ENCODE data around the gene CCDC33. TPM values are rescaled to one million over a fixed set of nuclear protein-coding genes. Genes with fewer than 3 reads are reported as not detected.
A peak's percentile ranks its signal among the peaks of the same experiment; 100 is the strongest.

CCDC33 gene
- total and polyA plus RNA-seq, 2 donors from 2014 or later = 0.63 TPM; not detected in 1

- H3K27ac ChIP-seq (ENCODE audit: low read depth in 2 of 2, low read length in 2 of 2) = no peak overlapping the region
- H3K27me3 ChIP-seq (ENCODE audit: control insufficient read depth, insufficient read depth, low read length) = no peaks in the 10 kb centered on the region
- no peak for FAIRE-seq
- no peak overlapping the region for H3K4me3 ChIP-seq (ENCODE audit: low read length in 3 of 3)
- no peak overlapping the region for H3K9ac ChIP-seq (ENCODE audit: low read length in 3 of 3)
- no peaks in the 10 kb centered on the region for H3K36me3 ChIP-seq (ENCODE audit: control insufficient read depth in 2 of 3, insufficient read depth in 3 of 3, low read length in 3 of 3)
- H3K9me3 ChIP-seq (ENCODE audit: control insufficient read depth in 2 of 3, insufficient read depth in 1 of 3, low read length in 3 of 3) = no peaks in the 10 kb centered on the region
- no peak for TF ChIP-seq CTCF (IDR thresholded peaks at IDR 0.05; ENCODE audit: borderline replicate concordance, extremely low read depth, insufficient read depth)
- no peak for DNase-seq
- peaks cover 0 to 29% (median 9%) of the 10 kb centered on the region in 3 donors for H3K4me1 ChIP-seq (ENCODE audit: control insufficient read depth in 2 of 3, insufficient read depth in 2 of 3, low read depth in 1 of 3, low read length in 3 of 3)
- intact Hi-C loops (cut with DNase I) = no loop called here
These were observed 7.3 kb downstream of the CCDC33 start for GRCh38 chr15:74243431-74243830.

GRCh38 chr15:74244822-74245341 is 8.8 kb downstream of the CCDC33 start:
- H3K36me3 ChIP-seq (ENCODE audit: control insufficient read depth in 2 of 3, insufficient read depth in 3 of 3, low read length in 3 of 3) = no peaks in the 10 kb centered on the region
- H3K9ac ChIP-seq (ENCODE audit: low read length in 3 of 3) = no peak overlapping the region
- no peaks in the 10 kb centered on the region for H3K27me3 ChIP-seq (ENCODE audit: control insufficient read depth, insufficient read depth, low read length)
- DNase-seq (no peak), FAIRE-seq (no peak)
- no peak overlapping the region for H3K4me3 ChIP-seq (ENCODE audit: low read length in 3 of 3)
- no peak overlapping the region for H3K27ac ChIP-seq (ENCODE audit: low read depth in 2 of 2, low read length in 2 of 2)
- no peaks in the 10 kb centered on the region for H3K9me3 ChIP-seq (ENCODE audit: control insufficient read depth in 2 of 3, insufficient read depth in 1 of 3, low read length in 3 of 3)
- peaks cover 0 to 21% (median 1%) of the 10 kb centered on the region in 3 donors for H3K4me1 ChIP-seq (ENCODE audit: control insufficient read depth in 2 of 3, insufficient read depth in 2 of 3, low read depth in 1 of 3, low read length in 3 of 3)
- TF ChIP-seq CTCF (IDR thresholded peaks at IDR 0.05; ENCODE audit: borderline replicate concordance, extremely low read depth, insufficient read depth) = no peak
- intact Hi-C loops (cut with DNase I) = no loop called here

GRCh38 chr15:74245342-74245931 is 9.3 kb downstream of the CCDC33 start:
- Histone ChIP-seq H3K9me3 (ENCODE audit: control insufficient read depth in 2 of 3, insufficient read depth in 1 of 3, low read length in 3 of 3) (no peaks in the 10 kb centered on the region), H3K9ac (ENCODE audit: low read length in 3 of 3) (no peak overlapping the region), H3K27me3 (ENCODE audit: control insufficient read depth, insufficient read depth, low read length) (no peaks in the 10 kb centered on the region), H3K4me3 (ENCODE audit: low read length in 3 of 3) (no peak overlapping the region), H3K27ac (ENCODE audit: low read depth in 2 of 2, low read length in 2 of 2) (no peak overlapping the region), H3K4me1 (ENCODE audit: control insufficient read depth in 2 of 3, insufficient read depth in 2 of 3, low read depth in 1 of 3, low read length in 3 of 3) (peaks cover 0 to 16% (median 0%) of the 10 kb centered on the region in 3 donors), H3K36me3 (ENCODE audit: control insufficient read depth in 2 of 3, insufficient read depth in 3 of 3, low read length in 3 of 3) (no peaks in the 10 kb centered on the region)
- intact Hi-C loops (cut with DNase I) = no loop called here
- FAIRE-seq (no peak), DNase-seq (peak in 4 of 5 donors; percentile 74 to 89 (median 78))
- TF ChIP-seq CTCF (IDR thresholded peaks at IDR 0.05; ENCODE audit: borderline replicate concordance, extremely low read depth, insufficient read depth) = no peak
